HFF-Myc (cell line): ENCODE data around the gene CAPN15.

Experiments used
- DNase-seq: peaks from one replicate; pipeline ENCODE4 v3.0.0-alpha.2; 2011; ENCODE audit warnings: low read depth; ENCODE audit errors: extremely low read depth
- H3K4me3 ChIP-seq: replicated peaks from 2 replicates; pipeline ENCODE4 v1.5.1; 2011; ENCODE audit warnings: low read depth, mild to moderate bottlenecking, control low read depth, low read length
- TF ChIP-seq, protein P1 (sequence below): IDR thresholded peaks from 2 replicates; pipeline ENCODE4 v1.5.1; 2012; ENCODE audit warnings: mild to moderate bottlenecking, low read depth, low read length, control low read depth; ENCODE audit errors: missing control alignments

Gene CAPN15

DNA sequence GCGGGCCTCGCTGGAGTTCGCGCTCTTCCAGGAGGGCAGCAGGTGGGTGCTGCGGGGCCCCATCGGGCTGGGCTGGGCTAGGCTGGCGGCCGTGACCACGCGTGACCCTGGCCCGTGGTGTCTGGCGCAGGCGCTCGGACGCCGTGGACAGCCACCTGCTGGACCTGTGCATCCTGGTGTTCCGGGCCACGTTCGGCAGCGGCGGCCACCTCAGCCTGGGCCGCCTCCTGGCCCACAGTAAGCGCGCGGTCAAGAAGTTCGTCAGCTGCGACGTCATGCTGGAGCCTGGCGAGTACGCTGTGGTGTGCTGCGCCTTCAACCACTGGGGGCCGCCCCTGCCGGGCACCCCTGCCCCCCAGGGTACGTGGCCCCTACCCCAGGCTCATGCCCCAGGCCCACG, 24.7 kb downstream of the CAPN15 start:
- H3K4me3 ChIP-seq = no peak overlapping the region
- TF ChIP-seq, protein P1, sequence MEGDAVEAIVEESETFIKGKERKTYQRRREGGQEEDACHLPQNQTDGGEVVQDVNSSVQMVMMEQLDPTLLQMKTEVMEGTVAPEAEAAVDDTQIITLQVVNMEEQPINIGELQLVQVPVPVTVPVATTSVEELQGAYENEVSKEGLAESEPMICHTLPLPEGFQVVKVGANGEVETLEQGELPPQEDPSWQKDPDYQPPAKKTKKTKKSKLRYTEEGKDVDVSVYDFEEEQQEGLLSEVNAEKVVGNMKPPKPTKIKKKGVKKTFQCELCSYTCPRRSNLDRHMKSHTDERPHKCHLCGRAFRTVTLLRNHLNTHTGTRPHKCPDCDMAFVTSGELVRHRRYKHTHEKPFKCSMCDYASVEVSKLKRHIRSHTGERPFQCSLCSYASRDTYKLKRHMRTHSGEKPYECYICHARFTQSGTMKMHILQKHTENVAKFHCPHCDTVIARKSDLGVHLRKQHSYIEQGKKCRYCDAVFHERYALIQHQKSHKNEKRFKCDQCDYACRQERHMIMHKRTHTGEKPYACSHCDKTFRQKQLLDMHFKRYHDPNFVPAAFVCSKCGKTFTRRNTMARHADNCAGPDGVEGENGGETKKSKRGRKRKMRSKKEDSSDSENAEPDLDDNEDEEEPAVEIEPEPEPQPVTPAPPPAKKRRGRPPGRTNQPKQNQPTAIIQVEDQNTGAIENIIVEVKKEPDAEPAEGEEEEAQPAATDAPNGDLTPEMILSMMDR = no peak
- DNase-seq = no peak

DNA sequence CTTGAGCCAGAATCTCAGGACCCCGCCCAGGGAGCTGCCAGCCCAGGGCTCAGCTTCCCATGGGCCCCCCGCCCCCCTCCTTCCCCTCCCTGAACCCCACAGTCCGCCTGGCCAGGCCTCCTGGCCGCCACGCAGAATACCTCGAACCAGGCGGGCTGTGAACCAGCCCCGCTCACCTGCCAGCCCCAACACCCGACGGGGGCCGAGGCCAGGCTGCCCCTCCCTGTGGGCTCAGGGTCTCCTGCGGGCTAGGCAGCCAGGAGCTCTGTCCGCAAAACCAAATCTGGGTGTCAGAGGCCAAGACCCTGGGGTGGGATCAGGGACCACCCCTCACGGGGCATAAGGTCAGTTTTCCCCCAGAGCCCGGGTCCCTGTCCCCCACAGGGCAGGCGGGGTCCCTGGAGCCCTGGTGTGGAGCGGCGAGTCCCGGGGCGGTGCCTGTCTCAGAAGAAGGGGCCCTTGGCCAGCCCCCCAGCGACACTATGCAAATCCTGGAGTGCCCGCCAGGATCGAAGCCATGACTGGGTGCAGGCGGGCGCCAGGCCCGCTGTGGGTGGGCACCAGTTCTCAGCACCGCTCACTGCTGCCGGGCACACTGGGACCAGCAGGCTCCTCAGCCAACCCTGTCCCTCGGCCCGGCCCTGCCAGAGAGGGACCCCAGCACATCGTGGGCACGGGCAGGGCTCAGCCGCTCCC, 26.2 kb downstream of the CAPN15 start:
- TF ChIP-seq, protein P1 = no peak
- DNase-seq = no peak
- H3K4me3 ChIP-seq = no peak overlapping the region

DNA sequence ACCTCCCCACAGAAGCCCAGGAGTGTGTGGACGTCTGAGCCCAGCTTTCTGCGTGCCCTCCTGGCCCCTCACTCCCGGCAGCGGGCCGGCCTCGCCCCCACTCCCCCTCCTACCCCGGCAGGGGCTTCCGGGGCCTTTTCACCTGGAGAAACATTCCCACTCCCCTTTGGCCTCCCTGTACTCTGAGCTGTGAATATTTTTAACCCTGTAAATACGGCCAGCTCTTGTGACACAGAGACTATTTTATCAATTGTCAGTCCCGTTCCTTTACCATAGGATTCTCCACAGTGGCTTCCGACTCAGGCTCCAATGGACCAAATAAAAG, 26.7 kb downstream of the CAPN15 start:
- H3K4me3 ChIP-seq = no peak overlapping the region
- DNase-seq = no peak

DNA sequence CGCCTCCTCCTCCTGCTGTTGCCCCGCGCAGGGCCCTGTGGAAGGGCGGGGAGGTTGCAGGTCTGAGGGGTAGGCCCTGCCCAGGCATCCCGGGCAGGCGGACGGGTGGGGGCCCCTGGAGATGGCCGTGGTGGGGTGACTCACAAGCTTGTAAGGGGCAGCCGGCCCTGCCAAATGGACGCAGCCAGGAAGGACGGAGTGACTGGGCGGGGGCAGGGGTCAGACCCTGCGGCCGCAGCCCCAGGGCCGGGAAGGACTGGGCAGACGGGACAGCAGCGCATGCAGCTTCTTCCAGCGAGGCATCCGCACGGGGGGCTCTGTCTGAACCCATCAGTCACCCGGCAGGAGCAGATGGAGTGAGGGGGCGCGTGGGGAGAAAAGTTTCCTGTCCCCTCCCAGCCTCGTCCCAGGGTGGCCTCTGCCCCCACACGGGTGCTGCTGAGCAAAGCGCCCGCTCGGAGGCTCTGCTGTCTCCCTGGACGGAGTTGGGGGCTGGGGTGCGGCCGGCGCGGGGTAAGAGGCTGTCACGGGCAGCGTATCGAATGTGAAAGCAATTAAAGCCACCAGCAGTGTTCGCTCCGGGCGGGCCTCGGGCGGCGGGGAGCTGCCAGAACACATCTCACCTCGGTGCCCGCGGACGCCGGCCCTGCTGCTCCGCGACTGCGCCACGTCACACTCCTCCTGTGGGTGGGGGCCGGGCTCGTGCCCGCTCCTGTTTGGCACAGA, 27.3 kb downstream of the CAPN15 start:
- TF ChIP-seq, protein P1 = no peak
- DNase-seq = no peak
- H3K4me3 ChIP-seq = no peak overlapping the region

More for the DNA sequence above, 26.7 kb downstream of the CAPN15 start:
- TF ChIP-seq, protein P1 = no peak

DNA sequence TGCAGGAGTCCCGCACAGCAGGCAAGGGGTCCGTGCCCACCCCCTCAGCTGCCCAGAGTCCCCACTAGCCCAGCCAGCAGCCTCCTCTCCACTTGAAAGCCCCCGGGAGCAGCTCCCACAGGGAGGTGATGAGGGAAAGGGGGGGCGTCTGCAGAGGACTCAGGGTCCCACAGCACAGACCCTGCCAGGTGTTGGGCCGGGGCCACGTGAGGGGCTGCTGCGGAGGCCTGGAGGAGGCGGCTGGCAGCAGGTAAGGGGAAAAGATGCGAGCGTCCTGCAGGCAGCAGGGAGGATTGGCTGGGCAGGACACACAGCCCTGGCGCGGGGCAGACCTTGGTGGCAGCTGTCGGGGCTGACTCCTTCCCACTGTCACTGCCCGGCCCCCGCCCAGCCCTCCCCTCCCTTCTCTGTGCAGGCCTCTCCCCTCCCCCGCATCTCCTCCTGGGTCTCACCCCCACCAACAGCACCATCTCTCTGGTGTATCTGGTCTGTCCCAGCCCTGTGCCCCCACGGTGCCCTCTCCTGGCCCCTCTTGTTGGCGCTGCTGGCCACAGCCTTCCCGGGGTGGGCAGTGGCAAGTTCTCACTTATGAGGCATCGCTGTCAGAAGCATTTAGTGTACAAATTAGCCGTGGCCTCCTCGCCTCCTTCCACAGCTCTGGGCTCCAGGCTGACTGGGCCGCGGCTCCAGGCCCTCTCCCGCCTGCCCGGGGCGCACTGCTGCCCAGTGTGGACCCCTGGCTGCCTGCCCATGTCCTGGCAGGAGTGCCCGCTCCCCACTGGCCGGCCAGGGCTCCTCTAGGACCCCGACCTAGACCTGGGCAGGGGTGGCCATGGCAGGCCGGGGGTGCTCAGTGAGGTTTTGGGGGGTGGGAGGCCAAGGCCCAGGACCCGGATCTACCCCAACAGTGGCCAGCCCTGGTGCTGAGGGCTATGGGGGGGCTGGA, 28.3 kb downstream of the CAPN15 start:
- TF ChIP-seq, protein P1 = no peak
- no peak overlapping the region for H3K4me3 ChIP-seq
- DNase-seq = no peak

DNA sequence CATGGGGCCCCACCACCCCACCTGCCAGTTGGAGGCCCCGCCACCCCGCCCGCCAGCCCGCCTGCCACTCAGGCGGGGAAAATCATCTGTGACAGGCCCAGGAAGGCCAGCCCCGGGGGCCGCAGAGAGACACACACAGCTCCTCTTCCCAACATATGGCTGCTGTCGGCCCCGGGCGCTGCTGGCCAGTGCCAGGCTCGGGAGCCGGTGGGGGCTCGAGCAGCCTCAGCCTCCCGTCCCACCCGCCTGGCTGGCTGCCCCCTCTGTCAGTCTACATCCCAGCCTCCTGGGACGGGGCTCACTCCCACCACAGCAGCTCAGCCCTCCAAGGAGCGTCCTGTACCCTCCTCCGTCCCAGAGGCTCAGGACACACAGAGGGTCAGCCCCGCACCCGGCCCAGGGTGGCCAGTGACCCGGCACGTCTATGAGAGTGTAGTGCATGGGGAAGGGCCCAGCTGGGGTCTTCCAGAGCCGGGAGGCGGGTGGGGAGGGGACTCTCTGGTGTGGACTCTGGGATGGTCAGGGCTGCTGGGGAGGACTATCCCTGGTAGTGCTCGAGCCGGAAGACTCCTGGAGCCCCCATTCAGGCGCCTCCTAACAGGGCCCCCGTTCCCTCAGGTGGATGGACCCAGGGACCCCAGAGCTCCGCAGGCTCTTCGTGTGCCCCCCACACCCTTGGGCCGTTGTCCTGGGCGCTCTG, 29.1 kb downstream of the CAPN15 start:
- no peak for DNase-seq
- TF ChIP-seq, protein P1 = no peak
- no peak overlapping the region for H3K4me3 ChIP-seq
